HTERT RPE-1 (cell line): Measurements from ENCODE around the gene P2RY6.

Source experiments
- in situ Hi-C: fragments of 300-500 bp; cut with MboI; formaldehyde crosslinking; loops from 4 replicates; pipeline ENCODE4 v1.14.3; 2020; ENCODE audit warnings: low sequenced_read_pairs

Gene P2RY6

GRCh38 chr11:73331138-73331916 is 59.2 kb downstream of the P2RY6 start:
- in situ Hi-C loops = no loop called here

GRCh38 chr11:73333173-73333572 is 61.0 kb downstream of the P2RY6 start:
- in situ Hi-C loops = no loop called here

- in situ Hi-C loops = no loop called here
Observed at GRCh38 chr11:73333640-73334383, 61.7 kb downstream of the P2RY6 start.

- in situ Hi-C loops = no loop called here
Observed at GRCh38 chr11:73334384-73335203, 62.5 kb downstream of the P2RY6 start.

GRCh38 chr11:73335204-73335923 is 63.2 kb downstream of the P2RY6 start:
- in situ Hi-C loops = no loop called here

GRCh38 chr11:73337846-73338245 is 65.7 kb downstream of the P2RY6 start:
- in situ Hi-C loops = no loop called here

- in situ Hi-C loops = no loop called here
Observed at GRCh38 chr11:73338279-73338678, 66.1 kb downstream of the P2RY6 start.

GRCh38 chr11:73340164-73340563 is 68.0 kb downstream of the P2RY6 start:
- in situ Hi-C loops = no loop called here

- in situ Hi-C loops = no loop called here
Observed at GRCh38 chr11:73342633-73343032, 70.5 kb downstream of the P2RY6 start.

- in situ Hi-C loops = no loop called here
Observed at GRCh38 chr11:73343076-73343873, 71.1 kb downstream of the P2RY6 start.

- in situ Hi-C loops = no loop called here
Observed at GRCh38 chr11:73344191-73344607, 72.1 kb downstream of the P2RY6 start.

- in situ Hi-C loops = no loop called here
Observed at GRCh38 chr11:73345481-73346160, 73.5 kb downstream of the P2RY6 start.

- in situ Hi-C loops = no loop called here
Observed at GRCh38 chr11:73346186-73346935, 74.2 kb downstream of the P2RY6 start.

- in situ Hi-C loops = no loop called here
Observed at GRCh38 chr11:73347067-73347466, 74.9 kb downstream of the P2RY6 start.
